Panc1 (cell line): ENCODE measurements around the gene IRX1. TPM values are rescaled to one million over a fixed set of nuclear protein-coding genes. Genes with fewer than 3 reads are reported as not detected.

Source experiments
- ATAC-seq: fragments of 200-7000 bp; cut with Tn5 transposase; 2 replicates; pipeline ENCODE4 v1.9.1; 2020; ENCODE audit warnings: mild to moderate bottlenecking, moderate library complexity
- BruUV-seq: library from RNA; stranded (reverse); fragments of 400-500 nt; replicated peaks from 2 replicates; lab custom pipeline; 2021; lab: Mats Ljungman, UMichigan
- CTCF ChIA-PET: fragments of 300-600 bp; sonication (Branson Sonifier 250); formaldehyde crosslinking; loops from one replicate; lab custom pipeline; 2022; ENCODE audit warnings: antibody characterized with exemption; lab: Charles Lee
- POLR2A ChIA-PET: fragments of 300-600 bp; sonication (Branson Sonifier 250); formaldehyde crosslinking; loops from one replicate; lab custom pipeline; 2022; ENCODE audit warnings: antibody characterized with exemption; lab: Charles Lee
- DNase-seq: peaks from one replicate; pipeline ENCODE4 v3.0.0-alpha.2; 2010; ENCODE audit warnings: low read depth, low spot score
- H3K27ac ChIP-seq: 2 replicates; pipeline ENCODE4 v1.5.1; 2011; ENCODE audit warnings: mild to moderate bottlenecking, low read length, inconsistent platforms
- H3K27me3 ChIP-seq: fragments of 200-500 bp; sonication (Bioruptor generic); 2 replicates; pipeline ENCODE4 v1.6.0; 2014; ENCODE audit warnings: low read length, inconsistent platforms; ENCODE audit not compliant: control insufficient read depth, insufficient read depth
- H3K36me3 ChIP-seq: fragments of 200-500 bp; sonication (Bioruptor generic); 2 replicates; pipeline ENCODE4 v1.5.1; 2014; ENCODE audit warnings: inconsistent platforms, mild to moderate bottlenecking, low read length, moderate library complexity; ENCODE audit not compliant: control insufficient read depth, insufficient read depth
- H3K4me1 ChIP-seq: 2 replicates; pipeline ENCODE4 v1.5.1; 2011; ENCODE audit warnings: inconsistent platforms, mild to moderate bottlenecking, low read length, moderate library complexity; ENCODE audit not compliant: control insufficient read depth, insufficient read depth
- H3K4me3 ChIP-seq, 2 experiments: 2 replicates each; pipeline ENCODE4 v1.5.1; 2011 to 2012; ENCODE audit warnings: low read depth in 2 of 2, low read length in 2 of 2, mild to moderate bottlenecking in 2 of 2, inconsistent platforms in 1 of 2, moderate library complexity in 1 of 2
- H3K9me3 ChIP-seq: fragments of 200-500 bp; sonication (Bioruptor generic); 2 replicates; pipeline ENCODE4 v1.5.1; 2014; ENCODE audit warnings: low read depth, mild to moderate bottlenecking, inconsistent platforms, low read length, moderate library complexity; ENCODE audit not compliant: control insufficient read depth, insufficient read depth
- POLR2AphosphoS5 ChIP-seq: IDR thresholded peaks from 2 replicates; pipeline ENCODE4 v1.6.1; 2012; ENCODE audit warnings: mild to moderate bottlenecking, low read depth, low read length, moderate library complexity
- SIN3A ChIP-seq: IDR thresholded peaks from 2 replicates; pipeline ENCODE4 v1.6.1; 2012; ENCODE audit warnings: low read depth, mild to moderate bottlenecking, low read length, moderate library complexity, borderline replicate concordance; ENCODE audit not compliant: insufficient read depth
- TCF7L2 ChIP-seq: IDR thresholded peaks from 2 replicates; pipeline ENCODE4 v1.6.1; 2011; ENCODE audit warnings: mild to moderate bottlenecking, low read depth, low read length, inconsistent platforms
- in situ Hi-C: cut with HindIII; loops from 2 replicates; pipeline ENCODE4 v1.10.0; 2016; ENCODE audit warnings: low sequenced_read_pairs, low pct_unique_long_range_greater_than_20kb
- intact Hi-C: fragments of 100-400 bp; cut with micrococcal nuclease; formaldehyde crosslinking; loops from one replicate; pipeline ENCODE4 v1.10.0; 2022; ENCODE audit not compliant: unreplicated experiment
- total RNA-seq: library from RNA; stranded (reverse); gene quantifications from one replicate; pipeline ENCODE4 v1.2.1, GENCODE V29; 2021; ENCODE audit not compliant: unreplicated experiment
- TF ChIP-seq, protein P1 (sequence below): fragments of 450-650 bp; IDR thresholded peaks from 2 replicates; pipeline ENCODE4 v1.5.1; 2017; ENCODE audit warnings: mild to moderate bottlenecking
- TF ChIP-seq, protein P2 (sequence below), 2 experiments: IDR thresholded peaks; 2 replicates each; pipeline ENCODE4 v1.6.1; 2011 to 2012; ENCODE audit warnings: low read depth in 2 of 2, control low read depth in 1 of 2, low read length in 1 of 2, mild to moderate bottlenecking in 1 of 2, moderate library complexity in 1 of 2; ENCODE audit not compliant: insufficient read depth in 1 of 2

Gene IRX1
- total RNA-seq, 1 experiment from 2014 or later: not detected

DNA sequence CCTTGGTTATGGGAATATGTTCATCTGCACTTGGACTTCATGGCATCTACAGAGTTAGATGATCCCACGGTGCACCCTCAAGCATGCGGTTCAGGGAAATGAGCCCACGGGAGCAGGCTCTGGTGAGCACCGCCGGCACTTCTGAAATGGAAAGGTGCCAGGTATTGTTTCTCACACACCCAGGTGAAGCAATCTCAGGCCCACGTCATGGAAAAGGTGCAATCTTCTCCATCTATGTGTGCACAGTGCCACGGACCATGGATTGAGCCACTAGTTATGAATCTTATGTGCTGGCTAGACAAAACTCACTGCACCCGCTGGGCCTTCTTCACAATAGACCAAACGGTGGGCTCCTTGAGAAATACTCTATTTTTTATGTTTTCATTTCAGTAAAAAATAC, 27.3 kb downstream of the IRX1 start:
- Histone ChIP-seq H3K4me1 (no peaks in the 10 kb centered on the region), H3K9me3 (no peaks in the 10 kb centered on the region), H3K36me3 (no peaks in the 10 kb centered on the region), H3K27ac (no peak overlapping the region), H3K4me3 (no peak overlapping the region), H3K27me3 (no peaks in the 10 kb centered on the region; the same call in 1 of the 2 replicates)
- ChIA-PET CTCF (no interaction called here), POLR2A (no interaction called here)
- DNase-seq (no peak), ATAC-seq (no peak)
- no TSS peak for BruUV-seq
- TF ChIP-seq, protein P1, sequence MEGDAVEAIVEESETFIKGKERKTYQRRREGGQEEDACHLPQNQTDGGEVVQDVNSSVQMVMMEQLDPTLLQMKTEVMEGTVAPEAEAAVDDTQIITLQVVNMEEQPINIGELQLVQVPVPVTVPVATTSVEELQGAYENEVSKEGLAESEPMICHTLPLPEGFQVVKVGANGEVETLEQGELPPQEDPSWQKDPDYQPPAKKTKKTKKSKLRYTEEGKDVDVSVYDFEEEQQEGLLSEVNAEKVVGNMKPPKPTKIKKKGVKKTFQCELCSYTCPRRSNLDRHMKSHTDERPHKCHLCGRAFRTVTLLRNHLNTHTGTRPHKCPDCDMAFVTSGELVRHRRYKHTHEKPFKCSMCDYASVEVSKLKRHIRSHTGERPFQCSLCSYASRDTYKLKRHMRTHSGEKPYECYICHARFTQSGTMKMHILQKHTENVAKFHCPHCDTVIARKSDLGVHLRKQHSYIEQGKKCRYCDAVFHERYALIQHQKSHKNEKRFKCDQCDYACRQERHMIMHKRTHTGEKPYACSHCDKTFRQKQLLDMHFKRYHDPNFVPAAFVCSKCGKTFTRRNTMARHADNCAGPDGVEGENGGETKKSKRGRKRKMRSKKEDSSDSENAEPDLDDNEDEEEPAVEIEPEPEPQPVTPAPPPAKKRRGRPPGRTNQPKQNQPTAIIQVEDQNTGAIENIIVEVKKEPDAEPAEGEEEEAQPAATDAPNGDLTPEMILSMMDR: no peak
- TF ChIP-seq, protein P2, sequence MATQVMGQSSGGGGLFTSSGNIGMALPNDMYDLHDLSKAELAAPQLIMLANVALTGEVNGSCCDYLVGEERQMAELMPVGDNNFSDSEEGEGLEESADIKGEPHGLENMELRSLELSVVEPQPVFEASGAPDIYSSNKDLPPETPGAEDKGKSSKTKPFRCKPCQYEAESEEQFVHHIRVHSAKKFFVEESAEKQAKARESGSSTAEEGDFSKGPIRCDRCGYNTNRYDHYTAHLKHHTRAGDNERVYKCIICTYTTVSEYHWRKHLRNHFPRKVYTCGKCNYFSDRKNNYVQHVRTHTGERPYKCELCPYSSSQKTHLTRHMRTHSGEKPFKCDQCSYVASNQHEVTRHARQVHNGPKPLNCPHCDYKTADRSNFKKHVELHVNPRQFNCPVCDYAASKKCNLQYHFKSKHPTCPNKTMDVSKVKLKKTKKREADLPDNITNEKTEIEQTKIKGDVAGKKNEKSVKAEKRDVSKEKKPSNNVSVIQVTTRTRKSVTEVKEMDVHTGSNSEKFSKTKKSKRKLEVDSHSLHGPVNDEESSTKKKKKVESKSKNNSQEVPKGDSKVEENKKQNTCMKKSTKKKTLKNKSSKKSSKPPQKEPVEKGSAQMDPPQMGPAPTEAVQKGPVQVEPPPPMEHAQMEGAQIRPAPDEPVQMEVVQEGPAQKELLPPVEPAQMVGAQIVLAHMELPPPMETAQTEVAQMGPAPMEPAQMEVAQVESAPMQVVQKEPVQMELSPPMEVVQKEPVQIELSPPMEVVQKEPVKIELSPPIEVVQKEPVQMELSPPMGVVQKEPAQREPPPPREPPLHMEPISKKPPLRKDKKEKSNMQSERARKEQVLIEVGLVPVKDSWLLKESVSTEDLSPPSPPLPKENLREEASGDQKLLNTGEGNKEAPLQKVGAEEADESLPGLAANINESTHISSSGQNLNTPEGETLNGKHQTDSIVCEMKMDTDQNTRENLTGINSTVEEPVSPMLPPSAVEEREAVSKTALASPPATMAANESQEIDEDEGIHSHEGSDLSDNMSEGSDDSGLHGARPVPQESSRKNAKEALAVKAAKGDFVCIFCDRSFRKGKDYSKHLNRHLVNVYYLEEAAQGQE (IDR thresholded peaks at IDR 0.05; ENCODE audit: insufficient read depth in 1 of 2, low read depth in 2 of 2, low read length in 1 of 2): no peak
- no peak for TF ChIP-seq POLR2AphosphoS5
- intact Hi-C loops: no loop called here
- in situ Hi-C loops: no loop called here

DNA sequence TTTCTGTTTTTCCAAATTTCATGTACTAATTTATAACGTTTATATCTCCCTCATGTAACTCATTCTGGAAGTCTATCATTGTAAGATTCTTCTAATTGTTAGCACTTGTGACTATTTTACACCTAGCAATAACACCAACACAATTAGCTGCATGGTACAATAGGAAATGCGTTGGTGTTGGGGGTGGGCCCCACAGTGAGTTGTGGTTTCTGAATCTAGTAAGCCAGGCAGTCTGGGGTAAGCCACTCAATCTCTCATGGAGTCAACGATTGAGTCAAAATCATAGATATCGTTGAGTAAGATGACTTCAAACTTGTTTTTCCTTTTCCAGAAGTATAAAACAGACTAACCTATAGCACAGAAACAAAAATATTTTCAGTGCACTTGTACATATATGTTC, 30.0 kb downstream of the IRX1 start:
- no peaks in the 10 kb centered on the region for H3K9me3 ChIP-seq
- in situ Hi-C loops: no loop called here
- H3K4me3 ChIP-seq: no peak overlapping the region
- DNase-seq (no peak), ATAC-seq (no peak)
- H3K36me3 ChIP-seq: no peaks in the 10 kb centered on the region
- H3K27ac ChIP-seq: no peak overlapping the region
- no peaks in the 10 kb centered on the region; the same call in 1 of the 2 replicates for H3K27me3 ChIP-seq
- intact Hi-C loops: no loop called here
- TF ChIP-seq, protein P1: no peak
- no peak for TF ChIP-seq POLR2AphosphoS5
- TF ChIP-seq, protein P2 (IDR thresholded peaks at IDR 0.05; ENCODE audit: insufficient read depth in 1 of 2, low read depth in 2 of 2, low read length in 1 of 2): no peak
- no peak for TF ChIP-seq SIN3A
- no peak for TF ChIP-seq TCF7L2
- ChIA-PET CTCF (no interaction called here), POLR2A (no interaction called here)
- BruUV-seq: no TSS peak
- H3K4me1 ChIP-seq: no peaks in the 10 kb centered on the region
